WTC11 (cell line): ENCODE data around the gene GABRE. TPM values are rescaled to one million over a fixed set of nuclear protein-coding genes. Genes with fewer than 3 reads are reported as not detected.

ENCODE experiments used
- ATAC-seq: fragments of 200-7000 bp; cut with Tn5 transposase; 2 replicates; pipeline ENCODE4 v1.10.0; 2021; ENCODE audit warnings: mild to moderate bottlenecking, moderate library complexity
- CTCF ChIA-PET: fragments of 300-600 bp; sonication (Branson Sonifier 250); formaldehyde crosslinking; loops from one replicate; lab custom pipeline; 2021; ENCODE audit warnings: antibody characterized with exemption; lab: Charles Lee
- POLR2A ChIA-PET: fragments of 350-600 bp; sonication (Branson Sonifier 250); formaldehyde crosslinking; loops from one replicate; lab custom pipeline; 2021; ENCODE audit warnings: antibody characterized with exemption; lab: Charles Lee
- DNase-seq: peaks from one replicate; pipeline ENCODE4 v3.0.0; 2021; ENCODE audit warnings: low spot score
- H3K27ac Mint-ChIP-seq: 2 replicates; pipeline ENCODE4 v1.8.0; 2021; ENCODE audit warnings: mixed read lengths
- H3K27me3 Mint-ChIP-seq: 2 replicates; pipeline ENCODE4 v1.8.0; 2021; ENCODE audit warnings: low read depth, mild to moderate bottlenecking, moderate library complexity, mixed read lengths
- H3K36me3 Mint-ChIP-seq: 2 replicates; pipeline ENCODE4 v1.8.0; 2021; ENCODE audit warnings: mixed read lengths
- H3K4me1 Mint-ChIP-seq: 2 replicates; pipeline ENCODE4 v1.8.0; 2022; ENCODE audit warnings: mixed read lengths
- H3K4me3 Mint-ChIP-seq: 2 replicates; pipeline ENCODE4 v1.8.0; 2021; ENCODE audit warnings: mild to moderate bottlenecking, moderate library complexity, mixed read lengths
- H3K9me3 Mint-ChIP-seq: 2 replicates; pipeline ENCODE4 v1.8.0; 2021; ENCODE audit warnings: mixed read lengths
- AFF4 ChIP-seq: sonication (generic); formaldehyde crosslinking; IDR thresholded peaks from 2 replicates; pipeline ENCODE4 v1.8.1; 2023; ENCODE audit warnings: mild to moderate bottlenecking, missing genetic modification reagents, borderline replicate concordance
- ATF1 ChIP-seq: sonication (generic); formaldehyde crosslinking; IDR thresholded peaks from 2 replicates; pipeline ENCODE4 v1.8.1; 2023; ENCODE audit warnings: mild to moderate bottlenecking, moderate library complexity, missing genetic modification reagents
- ATF2 ChIP-seq: sonication (generic); formaldehyde crosslinking; IDR thresholded peaks from 2 replicates; pipeline ENCODE4 v1.8.1; 2022; ENCODE audit warnings: low read depth, missing genetic modification reagents, borderline replicate concordance
- CDX4 ChIP-seq: fragments of 250-450 bp; sonication (Bioruptor Pico); IDR thresholded peaks from 2 replicates; pipeline ENCODE4 v1.9.0; 2021; ENCODE audit warnings: moderate library complexity, mild to moderate bottlenecking, inconsistent platforms, borderline replicate concordance
- CREM ChIP-seq: sonication (generic); formaldehyde crosslinking; IDR thresholded peaks from 2 replicates; pipeline ENCODE4 v1.8.1; 2022; ENCODE audit warnings: mild to moderate bottlenecking, missing genetic modification reagents, moderate library complexity
- MAX ChIP-seq: sonication (generic); formaldehyde crosslinking; IDR thresholded peaks from 2 replicates; pipeline ENCODE4 v1.8.0; 2022; ENCODE audit warnings: mild to moderate bottlenecking, missing genetic modification reagents
- MYBL2 ChIP-seq: sonication (generic); formaldehyde crosslinking; IDR thresholded peaks from 2 replicates; pipeline ENCODE4 v1.8.1; 2023; ENCODE audit warnings: mild to moderate bottlenecking, moderate library complexity, missing genetic modification reagents
- PRDM15 ChIP-seq: sonication (generic); formaldehyde crosslinking; IDR thresholded peaks from 2 replicates; pipeline ENCODE4 v1.8.0; 2022; ENCODE audit warnings: missing genetic modification reagents
- PREB ChIP-seq: sonication (generic); formaldehyde crosslinking; IDR thresholded peaks from 2 replicates; pipeline ENCODE4 v1.8.1; 2022; ENCODE audit warnings: mild to moderate bottlenecking, missing genetic modification reagents, moderate library complexity, borderline replicate concordance
- SOX15 ChIP-seq: fragments of 250-450 bp; sonication (Bioruptor Pico); IDR thresholded peaks from 2 replicates; pipeline ENCODE4 v1.9.0; 2021; ENCODE audit warnings: mild to moderate bottlenecking
- USF2 ChIP-seq: sonication (generic); formaldehyde crosslinking; IDR thresholded peaks from 2 replicates; pipeline ENCODE4 v1.8.1; 2023; ENCODE audit warnings: mild to moderate bottlenecking, missing genetic modification reagents, moderate library complexity
- ZNF396 ChIP-seq: fragments of 250-450 bp; sonication (Bioruptor Pico); IDR thresholded peaks from 2 replicates; pipeline ENCODE4 v1.8.0; 2021; ENCODE audit warnings: mild to moderate bottlenecking, moderate library complexity, borderline replicate concordance
- ZNF425 ChIP-seq: fragments of 250-450 bp; sonication (Bioruptor Pico); conservative IDR thresholded peaks from 2 replicates; pipeline ENCODE4 v1.9.0; 2021; ENCODE audit warnings: mild to moderate bottlenecking
- total RNA-seq: library from RNA; stranded (reverse); gene quantifications from 3 replicates; pipeline ENCODE4 v1.2.3, GENCODE V29; 2021

GABRE gene
- total RNA-seq, 1 experiment from 2014 or later = 6.5 TPM

- no peak for TF ChIP-seq PRDM15
- TF ChIP-seq AFF4 = no peak
- no peak for TF ChIP-seq ZNF396 (CRISPR knock-in tag)
These were observed 45.4 kb downstream of the GABRE start (continued) for GRCh38 chrX:151929126-151929525.

GRCh38 chrX:151923648-151924047, 50.8 kb downstream of the GABRE start:
- no peak overlapping the region for H3K27ac Mint-ChIP-seq
- H3K27me3 Mint-ChIP-seq = no peaks in the 10 kb centered on the region
- no peaks in the 10 kb centered on the region for H3K9me3 Mint-ChIP-seq
- peaks cover 9% of the 10 kb centered on the region for H3K4me1 Mint-ChIP-seq
- ChIA-PET POLR2A (no interaction called here), CTCF (no interaction called here)
- H3K36me3 Mint-ChIP-seq = no peaks in the 10 kb centered on the region
- no peak overlapping the region for H3K4me3 Mint-ChIP-seq
- ATAC-seq = no peak
- DNase-seq = no peak
- TF ChIP-seq CREM = no peak
- TF ChIP-seq ZNF425 (CRISPR knock-in tag) = no peak
- TF ChIP-seq MYBL2 (CRISPR knock-in tag) = no peak
- no peak for TF ChIP-seq ATF1 (CRISPR knock-in tag)
- TF ChIP-seq USF2 (CRISPR knock-in tag) = no peak
- no peak for TF ChIP-seq CDX4
- no peak for TF ChIP-seq MAX (CRISPR knock-in tag)
- TF ChIP-seq ATF2 (CRISPR knock-in tag) = no peak
- TF ChIP-seq PREB (CRISPR knock-in tag) = no peak
- TF ChIP-seq SOX15 (CRISPR knock-in tag) = no peak
- no peak for TF ChIP-seq PRDM15
